Stimulated activated CD4-positive, alpha-beta T cell treated with anti-CD3 and anti-CD28 coated beads, Interleukin-12 subunit alpha, Interleukin-12 subunit beta, amount 100 ng/mL, for 24 hours (primary cell): ENCODE measurements around the gene VAMP1.
"Not testable (repeated sequence)": the region's sequence is repeated elsewhere in the genome, so short reads cannot be mapped to it uniquely, and the experiment has no call there.

Experiments
- DNase-seq, 2 experiments: peaks; one replicate each; pipeline ENCODE4 v3.0.0-alpha.2; 2020; ENCODE audit warnings: low read depth in 2 of 2

The VAMP1 gene, protein sequence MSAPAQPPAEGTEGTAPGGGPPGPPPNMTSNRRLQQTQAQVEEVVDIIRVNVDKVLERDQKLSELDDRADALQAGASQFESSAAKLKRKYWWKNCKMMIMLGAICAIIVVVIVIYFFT

DNA sequence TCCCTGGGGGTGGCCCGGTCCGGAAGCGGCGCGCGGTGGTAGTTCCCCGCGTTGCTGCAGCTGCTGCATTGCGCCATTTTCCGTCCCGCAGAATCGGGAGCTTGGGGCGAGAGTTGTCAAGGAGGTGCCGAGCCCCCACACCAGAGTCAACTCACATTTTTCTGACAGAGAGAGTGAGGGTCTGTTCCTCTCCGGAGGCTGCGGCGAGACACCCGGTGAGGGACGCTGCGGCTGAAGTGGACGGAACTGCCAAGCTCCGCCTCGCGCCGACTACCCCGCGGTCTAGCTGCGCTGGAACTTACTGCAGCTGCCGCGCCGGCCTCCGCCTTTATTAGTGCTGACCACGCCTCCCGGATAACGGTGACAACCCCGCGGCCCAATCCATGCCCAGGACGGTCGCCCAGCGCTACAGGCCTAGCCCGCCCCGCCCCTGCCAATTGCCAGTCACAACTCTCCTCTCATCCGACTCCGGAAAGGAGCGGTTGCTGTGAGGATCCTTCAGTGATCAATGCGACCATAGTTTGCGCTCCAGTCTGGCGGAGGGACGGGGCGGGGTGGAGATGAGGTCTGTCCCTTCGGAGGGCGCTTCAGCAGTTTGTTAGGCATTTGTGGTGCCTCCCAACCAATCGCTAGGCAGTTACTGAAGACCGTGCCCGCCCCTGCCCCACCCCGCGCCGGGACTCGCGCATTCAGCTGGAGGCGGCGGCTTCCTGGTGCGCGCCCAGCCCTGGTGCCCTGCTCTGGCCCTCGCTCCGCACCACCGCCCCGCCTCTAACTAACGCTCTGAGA, at the start of gene VAMP1:
TSS of gene VAMP1 (minus strand) at position 303 of the 789 bp plus-strand sequence. CDS start at position 157, 146 bp downstream.
- DNase-seq, result peak; percentile 95 to 98

DNA sequence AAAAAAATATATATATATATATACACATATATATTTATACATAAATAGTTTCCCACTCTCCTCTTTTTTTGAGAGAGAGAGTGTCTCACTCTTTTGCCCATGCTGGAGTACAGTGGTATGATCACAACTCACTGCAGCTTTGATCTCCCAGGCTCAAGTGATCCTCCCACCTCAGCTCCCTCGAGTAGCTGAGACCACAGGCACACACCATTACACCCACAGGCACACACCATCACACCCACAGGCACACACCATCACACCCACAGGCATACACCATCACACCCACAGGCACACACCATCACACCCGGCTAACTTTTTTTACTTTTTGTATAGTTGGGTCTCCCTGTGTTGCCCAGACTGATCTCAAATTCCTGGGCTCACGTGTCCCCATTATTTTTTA, 49.7 kb upstream of the VAMP1 start:
- DNase-seq, result no peak

DNA sequence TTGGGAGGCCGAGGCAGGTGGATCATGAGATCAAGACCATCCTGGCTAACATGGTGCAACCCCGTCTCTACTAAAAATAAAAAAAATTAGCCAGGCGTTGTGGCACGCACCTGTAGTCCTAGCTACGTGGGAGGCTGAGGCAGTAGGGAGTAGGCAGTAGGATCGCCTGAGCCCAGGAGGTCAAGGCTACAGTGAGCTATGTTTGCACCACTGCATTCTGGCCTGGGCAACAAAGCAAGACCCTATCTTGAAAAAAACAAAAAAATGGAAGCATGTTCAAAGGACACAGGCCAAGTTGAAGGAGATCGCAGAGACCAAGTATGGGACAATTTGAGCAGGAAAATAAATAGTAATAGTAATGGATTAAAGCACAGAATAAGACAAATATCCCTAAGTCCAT, 37.6 kb upstream of the VAMP1 start:
- DNase-seq, result no peak

DNA sequence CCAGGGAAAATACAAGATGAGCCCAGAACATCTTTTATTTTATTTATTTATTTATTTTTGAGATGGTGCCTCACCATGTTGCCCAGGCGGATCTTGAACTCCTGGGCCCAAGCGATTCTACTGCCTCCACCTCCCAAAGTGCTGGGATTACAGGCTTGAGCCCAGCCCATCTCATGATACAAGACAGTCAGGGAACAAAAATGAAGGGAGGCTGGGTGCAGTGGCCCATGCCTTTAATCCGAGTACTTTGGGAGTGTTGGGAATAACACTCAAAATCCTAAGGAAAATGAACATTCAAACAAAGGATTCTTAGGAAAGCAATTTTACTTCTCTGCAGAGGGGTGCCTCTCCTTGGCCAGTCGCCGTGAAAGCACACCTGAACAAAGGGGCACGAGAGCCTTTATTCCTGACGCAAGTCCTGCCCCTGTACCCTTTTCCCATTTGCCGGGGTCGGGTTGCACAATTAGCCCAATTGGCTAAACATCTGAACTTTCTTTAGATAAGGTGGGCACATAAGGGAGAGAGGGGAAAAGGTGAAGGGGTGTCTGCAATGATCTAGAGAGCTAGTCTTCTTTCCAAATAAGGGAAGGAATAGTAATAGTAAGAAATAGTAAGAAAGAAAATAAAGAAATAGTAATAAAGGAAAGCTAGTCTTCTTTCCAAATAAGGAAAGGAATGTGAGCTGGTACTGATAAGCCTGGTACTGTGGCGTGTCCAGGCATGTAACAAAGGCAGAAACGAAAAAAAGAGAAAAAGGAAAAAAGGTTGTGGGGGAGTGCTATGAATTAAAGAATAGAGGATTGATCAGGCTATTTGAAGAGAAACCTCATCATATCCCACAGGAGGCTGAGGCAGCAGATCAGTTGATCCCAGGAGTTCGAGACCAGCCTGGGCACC, 36.9 kb upstream of the VAMP1 start:
- no peak for DNase-seq

DNA sequence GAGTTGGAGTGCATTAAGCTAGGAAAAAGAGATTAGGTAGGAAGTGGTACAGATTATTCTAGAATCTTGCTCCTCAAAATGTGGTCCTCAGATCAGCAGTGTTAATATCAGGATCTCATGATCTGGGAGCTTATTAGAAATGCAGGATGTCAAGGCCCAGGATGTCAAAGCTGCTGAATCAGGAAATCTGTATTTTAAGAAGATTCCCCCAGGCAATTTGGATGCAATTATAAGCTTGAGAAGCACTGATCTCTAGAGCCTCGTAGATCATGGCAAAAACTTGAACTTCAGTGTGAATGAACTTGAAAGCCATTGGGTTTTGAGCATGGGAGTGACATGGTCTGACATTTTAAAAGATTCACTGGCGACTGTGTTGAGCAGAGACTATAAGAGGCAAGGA, 30.0 kb upstream of the VAMP1 start:
- DNase-seq, result no peak

DNA sequence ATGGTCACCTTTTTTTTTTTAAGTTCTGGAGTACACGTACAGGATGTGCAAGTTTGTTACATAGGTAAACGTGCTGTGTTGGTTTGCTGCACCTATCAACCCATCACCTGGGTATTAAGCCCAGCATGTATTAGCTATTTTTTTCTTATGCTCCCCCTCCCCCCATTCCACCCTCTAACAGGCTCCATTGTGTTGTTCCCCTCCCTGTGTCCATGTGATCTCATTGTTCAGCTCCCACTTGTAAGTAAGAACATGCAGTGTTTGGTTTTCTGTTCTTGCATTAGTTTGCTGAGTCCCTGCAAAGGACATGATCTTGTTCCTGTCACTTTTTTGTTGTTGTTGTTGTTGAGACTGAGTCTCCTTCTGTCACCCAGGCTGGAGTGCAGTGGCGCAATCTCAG, 26.8 kb upstream of the VAMP1 start:
- DNase-seq, result not testable (repeated sequence)

DNA sequence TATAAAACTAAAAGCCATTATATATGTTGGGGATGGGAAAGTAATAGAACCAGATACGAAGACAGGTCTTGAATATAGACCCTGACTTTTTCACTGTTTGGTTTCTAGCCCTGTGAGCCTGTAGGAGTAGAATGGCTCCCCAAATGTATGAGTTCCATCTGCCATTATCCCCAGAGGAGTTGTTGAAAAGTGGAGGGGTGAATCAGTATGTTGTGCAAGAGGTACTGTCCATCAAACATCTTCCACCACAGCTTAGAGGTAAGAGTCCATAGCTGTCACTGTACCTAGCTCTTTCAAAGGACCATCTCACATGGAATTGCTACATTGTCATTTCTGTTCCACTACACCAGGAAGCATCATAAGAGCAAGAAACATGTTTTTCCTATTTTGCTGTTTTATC, 24.5 kb upstream of the VAMP1 start:
- DNase-seq, result no peak

DNA sequence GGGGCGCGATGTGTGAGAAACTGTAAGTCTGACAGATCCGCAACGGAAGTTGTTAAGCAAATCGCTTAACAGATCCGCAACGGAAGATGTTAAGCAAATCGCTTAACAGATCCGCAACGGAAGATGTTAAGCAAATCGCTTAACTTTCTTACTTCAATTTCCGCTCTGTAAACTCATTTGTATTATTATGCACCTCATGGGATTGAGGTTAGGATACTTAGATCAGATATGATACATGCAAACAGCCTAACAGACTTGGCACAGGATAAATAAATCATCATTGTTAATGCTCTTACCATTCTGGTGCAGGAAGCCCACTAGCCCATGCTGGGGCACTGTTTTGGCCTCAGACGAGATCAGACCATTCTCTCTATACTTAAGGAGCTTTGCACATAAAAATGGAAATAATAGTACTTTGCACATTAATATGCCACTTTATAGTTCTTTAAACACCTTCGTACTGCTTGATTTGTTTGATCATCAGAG, 23.8 kb upstream of the VAMP1 start:
- DNase-seq, result no peak

DNA sequence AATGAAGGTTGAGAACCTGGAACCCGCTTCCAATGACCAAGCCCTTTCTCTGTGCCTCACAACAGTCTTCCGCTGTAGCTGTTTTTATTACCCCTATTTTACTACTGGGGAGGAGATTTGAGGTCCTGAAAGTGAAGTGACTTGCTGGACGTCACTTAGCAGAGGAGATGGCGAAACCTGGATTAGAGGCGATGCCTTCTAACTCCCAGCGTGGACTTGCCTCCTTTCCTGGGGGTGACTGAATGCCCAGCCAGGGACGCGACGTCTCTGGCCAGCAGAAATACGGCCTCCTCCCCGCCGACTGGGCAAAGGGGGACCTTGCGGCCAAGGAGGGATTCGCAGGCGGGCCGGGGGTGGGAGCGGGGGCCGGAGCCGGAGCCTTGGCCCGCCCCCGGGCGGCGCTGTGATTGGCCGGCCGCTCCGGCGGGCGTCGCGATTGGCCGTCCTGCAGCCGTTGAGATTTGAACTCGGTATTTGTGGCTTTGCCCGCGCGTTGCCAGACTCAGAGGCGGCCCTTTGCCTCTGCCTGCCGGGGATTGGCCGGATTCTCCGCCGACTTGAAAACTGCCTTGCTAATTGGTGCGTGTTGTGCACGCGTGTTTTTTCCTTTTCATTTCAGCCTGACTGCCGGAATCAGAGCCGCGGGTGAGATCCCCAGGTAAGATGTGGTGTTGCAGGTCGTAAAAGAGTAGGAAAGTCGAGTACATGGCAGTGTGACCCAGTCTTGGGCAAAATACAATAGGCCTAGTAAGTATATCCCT, 23.2 kb upstream of the VAMP1 start, which contains the start of gene NCAPD2:
TSS of gene NCAPD2 (plus strand) at position 606 of the 761 bp plus-strand sequence. CDS start 997 bp downstream, outside the sequence.
- peak; percentile 90 to 93 for DNase-seq

DNA sequence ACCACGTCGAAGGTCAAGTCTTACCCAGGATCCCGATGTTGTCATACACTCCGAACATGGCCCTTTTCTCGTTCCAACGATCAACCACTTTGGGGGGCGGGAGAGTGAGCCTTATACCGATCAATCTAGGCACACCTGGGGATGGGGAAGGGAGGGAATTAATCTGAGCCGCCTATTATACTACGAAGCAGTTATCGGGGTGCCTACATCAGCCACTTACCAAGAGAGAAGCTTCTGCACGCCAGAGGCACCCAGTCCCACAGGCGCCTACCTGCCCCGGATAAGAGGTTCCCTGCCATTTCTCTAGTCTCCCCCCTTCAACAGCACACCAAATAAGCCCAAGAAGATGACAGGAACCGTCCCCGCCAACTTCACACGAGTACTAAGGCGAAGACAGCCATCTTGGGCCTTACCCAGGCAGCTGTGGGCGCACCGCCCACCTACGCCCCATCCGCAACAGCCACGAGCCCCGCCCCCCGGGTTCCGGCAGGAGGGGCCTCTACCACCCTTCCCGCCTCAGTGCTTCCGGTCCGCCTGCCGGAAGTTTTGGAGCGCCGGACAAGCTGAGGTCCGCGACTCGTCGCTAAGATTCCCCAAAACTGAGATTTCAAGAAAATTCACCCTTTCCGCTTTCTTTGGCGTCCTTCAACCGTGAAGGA, 22.5 kb upstream of the VAMP1 start, which contains the start of gene MRPL51:
TSS of gene MRPL51 (minus strand) at position 425 of the 659 bp plus-strand sequence. CDS start at position 299, 126 bp downstream.
- peak; percentile 95 to 98 for DNase-seq

DNA sequence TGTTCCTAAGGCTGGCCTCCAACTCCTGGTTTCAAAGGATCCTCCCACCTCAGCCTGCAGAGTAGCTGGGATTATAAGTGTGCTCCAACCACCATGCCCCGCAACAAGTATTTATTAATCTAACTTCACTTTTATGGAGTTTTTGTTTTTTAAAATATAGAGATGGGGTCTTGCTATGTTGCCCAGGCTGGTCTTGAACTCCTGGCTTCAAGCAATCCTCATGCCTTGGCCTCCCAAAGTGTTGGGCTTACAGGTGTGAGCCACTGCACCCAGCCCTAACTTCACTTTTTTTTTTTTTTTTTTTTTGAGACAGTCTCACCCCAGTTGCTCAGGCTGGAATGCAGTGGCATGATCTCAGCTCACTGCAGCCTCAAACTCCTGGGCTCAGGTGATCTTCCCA, 20.2 kb upstream of the VAMP1 start:
- not testable (repeated sequence) for DNase-seq

DNA sequence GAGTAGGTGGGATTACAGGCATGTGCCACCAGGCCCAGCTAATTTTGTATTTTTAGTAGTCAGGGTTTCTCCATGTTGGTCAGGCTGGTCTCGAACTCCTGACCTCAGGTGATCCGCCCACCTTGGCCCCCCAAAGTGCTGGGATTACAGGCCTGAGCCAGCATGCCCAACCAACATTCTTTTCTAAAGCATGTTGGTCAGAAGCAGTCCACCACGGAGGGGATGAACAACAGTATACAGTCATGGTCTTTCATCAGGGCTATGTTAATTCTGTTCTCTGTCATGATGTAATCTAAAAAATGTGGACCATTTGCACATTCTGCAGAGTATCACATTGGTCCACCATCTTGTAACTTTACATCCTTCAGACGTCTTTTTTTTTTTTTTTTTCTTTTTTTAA, 19.0 kb upstream of the VAMP1 start:
- no peak for DNase-seq

DNA sequence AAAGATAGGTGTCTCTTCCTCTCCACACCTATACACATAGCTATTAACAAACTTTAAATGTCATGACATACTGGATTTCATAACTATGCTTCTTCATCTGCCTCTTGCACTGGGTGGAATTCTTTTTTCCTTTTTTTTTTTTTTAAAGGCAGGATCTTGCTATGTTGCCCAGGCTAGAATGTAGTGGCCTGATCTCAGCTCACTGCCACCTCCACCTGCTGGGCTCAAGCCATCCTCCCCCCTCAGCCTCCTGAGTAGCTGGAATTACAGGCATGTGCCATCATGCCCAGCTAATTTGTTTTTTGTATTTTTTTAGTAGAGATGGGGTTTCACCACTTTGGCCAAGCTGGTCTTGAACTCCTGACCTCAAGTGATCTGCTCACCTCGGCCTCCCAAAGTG, 17.8 kb upstream of the VAMP1 start:
- DNase-seq, result no peak

DNA sequence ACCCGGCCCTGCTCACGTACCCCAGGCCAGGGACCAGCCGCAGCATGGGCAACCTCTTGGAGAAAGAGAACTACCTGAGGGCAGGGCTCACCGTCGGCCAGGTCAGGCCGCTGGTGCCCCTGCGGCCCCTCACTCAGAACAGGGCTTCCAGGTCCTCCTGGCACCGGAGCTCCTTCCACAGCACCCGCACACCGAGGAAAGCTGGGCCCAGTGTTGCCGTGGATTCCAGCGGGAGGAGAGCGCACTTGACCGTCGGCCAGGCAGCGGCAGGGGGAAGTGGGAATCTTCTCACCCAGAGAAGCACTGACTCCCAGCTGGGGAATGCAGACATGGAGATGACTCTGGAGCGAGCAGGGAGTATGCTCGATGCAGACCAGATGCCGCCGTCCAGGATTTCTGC, 7.9 kb upstream of the VAMP1 start:
- no peak for DNase-seq

DNA sequence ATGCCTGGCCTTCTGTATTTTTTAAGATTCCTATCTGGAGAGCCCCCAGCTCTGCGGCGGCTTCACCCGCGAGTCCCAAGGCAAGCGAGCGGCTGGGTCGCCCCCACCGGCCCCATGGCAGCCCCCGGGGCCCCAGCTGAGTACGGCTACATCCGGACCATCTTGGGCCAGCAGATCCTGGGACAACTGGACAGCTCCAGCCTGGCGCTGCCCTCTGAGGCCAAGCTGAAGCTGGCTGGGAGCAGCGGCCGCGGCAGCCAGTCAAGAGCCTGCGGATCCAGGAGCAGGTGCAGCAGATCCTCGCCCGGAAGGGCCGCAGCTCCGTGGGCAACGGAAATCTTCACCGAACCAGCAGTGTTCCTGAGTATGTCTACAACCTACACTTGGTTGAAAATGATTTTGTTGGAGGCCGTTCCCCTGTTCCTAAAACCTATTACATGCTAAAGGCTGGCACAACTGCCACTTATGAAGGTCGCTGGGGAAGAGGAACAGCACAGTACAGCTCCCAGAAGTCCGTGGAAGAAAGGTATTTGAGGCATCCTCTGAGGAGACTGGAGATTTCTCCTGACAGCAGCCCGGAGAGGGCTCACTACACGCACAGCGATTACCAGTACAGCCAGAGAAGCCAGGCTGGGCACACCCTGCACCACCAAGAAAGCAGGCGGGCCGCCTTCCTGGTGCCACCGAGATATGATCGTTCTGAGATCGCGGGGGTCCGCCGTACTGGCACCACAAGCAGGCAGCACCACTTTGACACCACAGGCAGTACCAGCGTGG, 7.3 kb upstream of the VAMP1 start:
- DNase-seq, result not testable (repeated sequence)

DNA sequence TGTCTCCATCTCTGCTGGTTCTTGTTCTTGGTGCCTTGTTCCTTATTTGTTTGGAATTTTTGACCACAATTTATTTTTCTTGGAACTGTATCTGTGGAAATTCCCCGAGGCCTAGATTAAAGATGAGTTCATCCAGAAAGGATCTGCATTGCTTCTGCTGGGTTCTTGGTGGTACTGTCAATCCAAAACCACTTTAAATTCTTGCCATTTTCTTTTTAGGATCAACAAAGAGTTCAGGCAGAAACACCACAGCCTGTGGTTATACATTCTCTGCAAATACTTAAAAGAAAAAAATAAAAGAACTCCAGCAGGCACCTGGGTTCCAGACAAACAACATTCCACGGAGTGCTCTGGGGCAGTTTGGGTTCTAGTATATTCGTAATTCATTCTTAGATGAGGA, 6.0 kb upstream of the VAMP1 start:
- DNase-seq, result no peak

DNA sequence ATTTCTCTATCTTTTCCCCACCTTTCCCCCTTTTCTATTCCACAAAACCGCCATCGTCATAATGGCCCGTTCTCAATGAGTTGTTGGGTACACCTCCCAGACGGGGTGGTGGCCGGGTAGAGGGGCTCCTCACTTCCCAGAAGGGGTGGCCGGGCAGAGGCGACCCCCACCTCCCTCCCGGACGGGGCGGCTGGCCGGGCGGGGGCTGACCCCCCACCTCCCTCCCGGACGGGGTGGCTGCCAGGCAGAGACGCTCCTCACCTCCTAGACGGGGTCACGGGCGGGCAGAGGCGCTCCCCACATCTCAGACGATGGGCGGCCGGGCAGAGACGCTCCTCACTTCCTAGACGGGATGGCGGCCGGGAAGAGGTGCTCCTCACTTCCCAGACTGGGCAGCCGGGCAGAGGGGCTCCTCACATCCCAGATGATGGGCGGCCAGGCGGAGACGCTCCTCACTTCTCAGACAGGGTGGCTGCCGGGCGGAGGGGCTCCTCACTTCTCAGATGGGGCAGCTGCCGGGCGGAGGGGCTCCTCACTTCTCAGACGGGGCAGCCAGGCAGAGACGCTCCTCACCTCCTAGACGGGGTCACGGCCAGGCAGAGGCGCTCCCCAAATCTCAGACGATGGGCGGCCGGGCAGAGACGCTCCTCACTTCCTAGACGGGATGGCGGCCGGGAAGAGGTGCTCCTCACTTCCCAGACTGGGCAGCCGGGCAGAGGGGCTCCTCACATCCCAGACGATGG, 4.9 kb upstream of the VAMP1 start:
- DNase-seq, result not testable (repeated sequence)

DNA sequence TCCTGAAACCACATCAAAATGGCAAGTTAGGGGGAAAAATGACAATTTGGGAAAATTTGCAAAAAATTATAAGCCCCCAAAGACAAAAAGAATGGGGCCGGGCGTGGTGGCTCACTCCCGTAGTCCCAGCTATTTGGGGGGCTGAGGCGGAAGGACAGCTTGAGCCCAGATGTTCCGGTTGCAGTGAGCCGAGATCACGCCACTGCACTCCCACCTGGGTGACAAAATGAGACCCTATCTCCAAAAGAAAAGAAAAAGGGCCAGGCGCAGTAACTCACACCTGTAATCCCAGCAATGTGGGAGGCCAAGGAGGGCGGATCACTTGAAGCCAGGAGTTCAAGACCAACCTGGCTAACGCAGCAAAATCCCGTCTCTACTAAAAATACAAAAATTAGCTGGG, 2.0 kb upstream of the VAMP1 start:
- no peak for DNase-seq

DNA sequence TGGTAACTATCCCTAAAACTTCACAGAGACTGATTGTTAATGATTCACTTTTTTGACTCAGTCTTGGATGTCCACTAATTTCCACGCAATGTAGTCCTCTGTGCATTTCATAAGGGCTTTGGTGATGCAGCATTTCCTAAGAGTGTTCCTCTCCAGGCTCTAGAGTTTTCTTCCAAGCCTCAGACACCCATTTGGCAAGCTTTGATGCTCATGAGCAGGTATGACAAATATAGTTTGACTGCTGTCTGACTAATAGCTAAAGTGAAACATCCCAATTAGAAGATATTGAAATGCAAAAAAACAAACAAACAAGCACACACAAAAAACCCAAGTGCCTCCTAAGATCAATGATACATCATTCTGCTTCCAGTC, 1.5 kb upstream of the VAMP1 start:
- DNase-seq, result no peak
